ENCODE results near the gene CD52. TPM values are rescaled to one million over a fixed set of nuclear protein-coding genes. Genes with fewer than 3 reads are reported as not detected.

The CD52 gene
- total RNA-seq, 1 experiment from 2014 or later = 2.8 TPM

GRCh38 chr1:26269198-26269550, 48.6 kb upstream of the CD52 start (continued):
- TF ChIP-seq E2F4 (CRISPR knock-in tag; IDR thresholded peaks at IDR 0.05; ENCODE audit: borderline replicate concordance, low read depth) = no peak
- no peak for TF ChIP-seq SP1 (CRISPR knock-in tag; conservative IDR thresholded peaks at IDR 0.05)
- TF ChIP-seq ATF2 (CRISPR knock-in tag; IDR thresholded peaks at IDR 0.05; ENCODE audit: borderline replicate concordance, low read depth) = no peak
- TF ChIP-seq NR2C2 (CRISPR knock-in tag; IDR thresholded peaks at IDR 0.05) = no peak
- no peak for TF ChIP-seq PRDM15 (CRISPR knock-in tag; IDR thresholded peaks at IDR 0.05)

GRCh38 chr1:26274801-26275425, 42.8 kb upstream of the CD52 start:
- H3K27me3 Mint-ChIP-seq (ENCODE audit: low read depth) = no peaks in the 10 kb centered on the region
- POLR2A ChIA-PET = interaction anchor here (0.7 kb wide), 1 partner anchor 433 kb away, joined by 3 read pairs; no protein-coding TSS in a partner anchor
- H3K9me3 Mint-ChIP-seq = no peaks in the 10 kb centered on the region
- H3K4me1 Mint-ChIP-seq = peaks cover 18% of the 10 kb centered on the region
- no peak for ATAC-seq
- TF ChIP-seq ETV6 (CRISPR knock-in tag; IDR thresholded peaks at IDR 0.05) (no peak), ZNF416 (CRISPR knock-in tag; IDR thresholded peaks at IDR 0.05) (no peak), FOXK1 (CRISPR knock-in tag; IDR thresholded peaks at IDR 0.05) (no peak), STAT6 (CRISPR knock-in tag; conservative IDR thresholded peaks at IDR 0.05; ENCODE audit: low read depth) (no peak), ATF6 (CRISPR knock-in tag; IDR thresholded peaks at IDR 0.05) (no peak), ZSCAN18 (CRISPR knock-in tag; IDR thresholded peaks at IDR 0.05) (no peak), TP53 (CRISPR knock-in tag; IDR thresholded peaks at IDR 0.05) (no peak), RELA (CRISPR knock-in tag; IDR thresholded peaks at IDR 0.05; ENCODE audit: borderline replicate concordance) (no peak), ERG (CRISPR knock-in tag; IDR thresholded peaks at IDR 0.05) (no peak), NFYB (CRISPR knock-in tag; conservative IDR thresholded peaks at IDR 0.05; ENCODE audit: low read depth) (no peak), MAX (CRISPR knock-in tag; IDR thresholded peaks at IDR 0.05) (no peak)
- H3K36me3 Mint-ChIP-seq = peaks cover 76% of the 10 kb centered on the region
- no peak for DNase-seq (ENCODE audit: low spot score)
- H3K27ac Mint-ChIP-seq = peak overlapping the region; percentile 25
- CTCF ChIA-PET = interaction anchor here (0.5 to 2.9 kb wide), 26 partner anchors 9 to 180 kb away, joined by 3 to 35 read pairs (median 4); partner anchors contain the start of genes CATSPER4, CD52, CEP85 and ZNF593
- no peak overlapping the region for H3K4me3 Mint-ChIP-seq

All from WTC11 (cell line).